PC-3 (cell line): ENCODE measurements around the gene ZNF232.

Source experiments
- CTCF ChIP-seq: fragments of 300-600 bp; sonication (generic); conservative IDR thresholded peaks from 2 replicates; pipeline ENCODE4 v1.5.1; 2017; ENCODE audit warnings: antibody characterized with exemption, low read depth, mild to moderate bottlenecking, low read length
- EZH2 ChIP-seq: fragments of 300-600 bp; sonication (generic); IDR thresholded peaks from one replicate; pipeline ENCODE4 v1.6.1; 2017; ENCODE audit warnings: antibody characterized with exemption, mild to moderate bottlenecking, low read length; ENCODE audit not compliant: unreplicated experiment
- EZH2phosphoT487 ChIP-seq: fragments of 300-600 bp; sonication (generic); IDR thresholded peaks from 2 replicates; pipeline ENCODE4 v1.6.1; 2018; ENCODE audit warnings: mild to moderate bottlenecking, antibody characterized with exemption, low read length, borderline replicate concordance

- TF ChIP-seq EZH2 (no peak), CTCF (no peak), EZH2phosphoT487 (no peak)
Observed at GRCh38 chr17:5128905-5129535, 17.3 kb upstream of the ZNF232 start.
